ENCODE measurements around the gene ARID5B. TPM values are rescaled to one million over a fixed set of nuclear protein-coding genes. Genes with fewer than 3 reads are reported as not detected.
A peak's percentile ranks its signal among the peaks of the same experiment; 100 is the strongest.

Gene ARID5B
- total RNA-seq, 1 experiment from 2014 or later: 0.04 TPM

DNA sequence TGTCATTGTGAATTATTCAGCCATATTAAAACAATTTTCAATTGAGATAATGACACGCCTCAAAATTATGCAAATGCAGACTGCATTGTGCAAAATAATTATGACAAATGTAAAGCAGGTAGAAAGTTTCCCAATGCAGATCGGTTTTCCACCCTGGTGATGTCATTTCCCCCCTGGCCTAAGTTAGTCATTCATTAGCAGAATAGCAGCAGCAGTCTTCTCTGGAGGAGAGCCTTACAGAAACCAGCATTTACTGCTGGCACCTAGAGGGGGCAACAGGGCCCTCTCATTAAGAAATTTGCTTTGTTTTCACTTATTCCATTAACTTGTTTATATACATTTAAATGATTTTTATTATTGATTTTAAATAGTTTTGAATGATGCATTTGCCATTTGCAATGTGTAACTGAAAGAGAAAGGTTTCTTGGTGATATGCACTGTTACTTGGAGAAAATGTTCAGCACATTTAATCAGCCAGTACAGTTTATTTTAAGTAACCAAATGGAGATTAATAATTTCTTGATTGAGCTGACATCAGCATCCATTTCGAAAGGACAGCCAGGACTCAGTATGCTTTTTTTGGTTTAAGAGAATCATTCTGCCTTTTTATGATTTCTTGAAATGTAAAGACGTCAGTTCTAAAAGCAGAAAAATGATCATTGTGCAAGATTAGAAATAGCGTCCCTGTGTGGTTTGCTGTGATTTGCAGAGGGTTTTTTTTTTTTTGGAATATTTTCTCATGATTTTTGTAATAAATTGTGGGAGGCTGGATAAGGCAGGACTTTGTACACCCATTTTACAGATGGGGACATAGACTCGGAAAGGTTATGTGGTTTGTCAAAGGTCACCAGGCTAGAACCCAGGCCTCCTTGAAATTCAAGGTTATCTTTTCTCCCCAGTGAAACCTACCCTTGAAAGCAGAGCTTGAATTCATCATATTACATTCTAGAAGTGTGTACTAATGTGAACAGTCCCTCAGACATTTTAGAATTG, 3.5 kb downstream of the ARID5B start:
- Histone ChIP-seq H3K18ac (ENCODE audit: insufficient read length, low read depth, low read length) (no peak overlapping the region), H3K4ac (ENCODE audit: low read depth, low read length) (no peak overlapping the region), H2AK5ac (ENCODE audit: insufficient read length, low read length) (no peak overlapping the region), H2BK20ac (ENCODE audit: low read depth, low read length, poor library complexity, severe bottlenecking) (no peak overlapping the region), H4K20me1 (ENCODE audit: control insufficient read depth, insufficient read depth, insufficient read length) (no peaks in the 10 kb centered on the region), H3K23me2 (ENCODE audit: insufficient read length, low read depth, low read length, poor library complexity, severe bottlenecking) (peaks cover 35% of the 10 kb centered on the region), H3K4me1 (ENCODE audit: insufficient read depth, low read length) (no peaks in the 10 kb centered on the region), H2BK12ac (ENCODE audit: insufficient read length, low read depth, low read length) (no peak overlapping the region), H3K9ac (ENCODE audit: extremely low read depth, insufficient read length, low read length) (no peak overlapping the region), H3K9me3 (ENCODE audit: control insufficient read depth, low read depth, low read length) (no peaks in the 10 kb centered on the region), H3K27me3 (ENCODE audit: insufficient read depth, low read length) (peaks cover 3% of the 10 kb centered on the region; the same call in 1 of the 2 replicates), H3K14ac (ENCODE audit: insufficient read depth, low read length) (no peak overlapping the region), H2BK120ac (ENCODE audit: low read depth, low read length, poor library complexity, severe bottlenecking) (no peak overlapping the region), H3K79me2 (ENCODE audit: insufficient read depth, low read length) (no peaks in the 10 kb centered on the region), H4K8ac (replicated peaks; ENCODE audit: insufficient read length, low read depth, low read length) (no peak overlapping the region), H2BK5ac (ENCODE audit: insufficient read length, low read length) (no peak overlapping the region), H3K27ac (ENCODE audit: insufficient read length, low read depth, low read length) (no peak overlapping the region), H4K91ac (ENCODE audit: insufficient read length, low read depth, low read length) (no peak overlapping the region), H3K4me2 (ENCODE audit: insufficient read depth, insufficient read length, low read length) (no peak overlapping the region), H3K56ac (ENCODE audit: insufficient read length, low read depth, low read length) (no peak overlapping the region), H3K23ac (ENCODE audit: insufficient read length, low read depth, low read length) (no peak overlapping the region), H2BK15ac (ENCODE audit: low read depth, low read length) (no peak overlapping the region), H2AFZ (ENCODE audit: low read length) (no peak overlapping the region), H3T11ph (ENCODE audit: low read length) (no peak overlapping the region), H3K79me1 (ENCODE audit: insufficient read depth, low read depth, low read length, poor library complexity, severe bottlenecking) (no peaks in the 10 kb centered on the region), H4K5ac (ENCODE audit: insufficient read length, low read depth, low read length) (no peak overlapping the region)
- H3K27ac Mint-ChIP-seq: no peak overlapping the region
- H3K4me3 Mint-ChIP-seq: peak overlapping the region; percentile 21 to 88; a peak in 4 of 5 replicates
- no peaks in the 10 kb centered on the region; a peak in 1 of 7 replicates for H3K36me3 Mint-ChIP-seq (ENCODE audit: insufficient read depth in 1 of 3, low read depth in 3 of 3)
- H3K9me3 Mint-ChIP-seq: no peaks in the 10 kb centered on the region; a peak in 1 of 5 replicates
- WGBS (ENCODE audit: extremely low coverage, insufficient read length, low lambda C conversion rate): no CpG with 5 or more reads among the region's 6 CpGs
- peaks cover 23 to 30% of the 10 kb centered on the region in 2 experiments for H3K4me1 Mint-ChIP-seq
- no peak for DNase-seq
- TF ChIP-seq, protein P1, sequence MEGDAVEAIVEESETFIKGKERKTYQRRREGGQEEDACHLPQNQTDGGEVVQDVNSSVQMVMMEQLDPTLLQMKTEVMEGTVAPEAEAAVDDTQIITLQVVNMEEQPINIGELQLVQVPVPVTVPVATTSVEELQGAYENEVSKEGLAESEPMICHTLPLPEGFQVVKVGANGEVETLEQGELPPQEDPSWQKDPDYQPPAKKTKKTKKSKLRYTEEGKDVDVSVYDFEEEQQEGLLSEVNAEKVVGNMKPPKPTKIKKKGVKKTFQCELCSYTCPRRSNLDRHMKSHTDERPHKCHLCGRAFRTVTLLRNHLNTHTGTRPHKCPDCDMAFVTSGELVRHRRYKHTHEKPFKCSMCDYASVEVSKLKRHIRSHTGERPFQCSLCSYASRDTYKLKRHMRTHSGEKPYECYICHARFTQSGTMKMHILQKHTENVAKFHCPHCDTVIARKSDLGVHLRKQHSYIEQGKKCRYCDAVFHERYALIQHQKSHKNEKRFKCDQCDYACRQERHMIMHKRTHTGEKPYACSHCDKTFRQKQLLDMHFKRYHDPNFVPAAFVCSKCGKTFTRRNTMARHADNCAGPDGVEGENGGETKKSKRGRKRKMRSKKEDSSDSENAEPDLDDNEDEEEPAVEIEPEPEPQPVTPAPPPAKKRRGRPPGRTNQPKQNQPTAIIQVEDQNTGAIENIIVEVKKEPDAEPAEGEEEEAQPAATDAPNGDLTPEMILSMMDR (conservative IDR thresholded peaks at IDR 0.05): peak; percentile 56
- peaks cover 40% of the 10 kb centered on the region for H3K27me3 Mint-ChIP-seq (ENCODE audit: low read depth)
